Loucy (cell line): ENCODE measurements around the gene RECQL5.

Source experiments
- H2AFZ ChIP-seq: fragments of 200-600 bp; sonication (generic); 2 replicates; pipeline ENCODE4 v1.6.0; 2016; ENCODE audit warnings: antibody characterized with exemption, mild to moderate bottlenecking, low read length, moderate library complexity
- H3F3A ChIP-seq: fragments of 200-600 bp; 2 replicates; pipeline ENCODE4 v1.6.0; 2016; ENCODE audit warnings: antibody characterized with exemption, low read depth, mild to moderate bottlenecking
- H3K27me3 ChIP-seq: fragments of 200-600 bp; sonication (generic); 2 replicates; pipeline ENCODE4 v1.6.1; 2014; ENCODE audit warnings: low read length, mild to moderate bottlenecking; ENCODE audit not compliant: insufficient read depth, poor library complexity, severe bottlenecking
- H3K36me3 ChIP-seq: fragments of 200-600 bp; sonication (generic); 2 replicates; pipeline ENCODE4 v1.6.1; 2016; ENCODE audit warnings: low read length; ENCODE audit not compliant: insufficient read depth
- H3K4me1 ChIP-seq: fragments of 200-600 bp; sonication (generic); 2 replicates; pipeline ENCODE4 v1.5.1; 2014; ENCODE audit warnings: low read length, mild to moderate bottlenecking; ENCODE audit not compliant: insufficient read depth, poor library complexity, severe bottlenecking
- H3K4me2 ChIP-seq: fragments of 200-600 bp; sonication (generic); 2 replicates; pipeline ENCODE4 v1.6.0; 2014; ENCODE audit warnings: antibody characterized with exemption, low read length, low read depth, mild to moderate bottlenecking; ENCODE audit not compliant: poor library complexity, severe bottlenecking
- H3K4me3 ChIP-seq: fragments of 200-600 bp; sonication (generic); 2 replicates; pipeline ENCODE4 v1.5.1; 2014; ENCODE audit warnings: low read length, mild to moderate bottlenecking, mixed read lengths; ENCODE audit not compliant: poor library complexity, severe bottlenecking
- H3K79me2 ChIP-seq: fragments of 200-600 bp; sonication (generic); 2 replicates; pipeline ENCODE4 v1.6.1; 2014; ENCODE audit warnings: low read length; ENCODE audit not compliant: insufficient read depth
- H3K9ac ChIP-seq: fragments of 200-600 bp; sonication (generic); 2 replicates; pipeline ENCODE4 v1.6.0; 2014; ENCODE audit warnings: mild to moderate bottlenecking, low read depth, low read length, moderate library complexity; ENCODE audit not compliant: poor library complexity, severe bottlenecking
- H3K9me2 ChIP-seq: fragments of 200-600 bp; sonication (generic); replicated peaks from 2 replicates; pipeline ENCODE4 v1.6.1; 2016; ENCODE audit warnings: low read depth, low read length, mixed read lengths
- H3K9me3 ChIP-seq: fragments of 200-600 bp; sonication (generic); 2 replicates; pipeline ENCODE4 v1.6.1; 2014; ENCODE audit warnings: mild to moderate bottlenecking, antibody characterized with exemption, low read length, low read depth; ENCODE audit not compliant: insufficient read depth
- H4K20me1 ChIP-seq: fragments of 200-600 bp; sonication (generic); 2 replicates; pipeline ENCODE4 v1.6.0; 2014; ENCODE audit warnings: antibody characterized with exemption, low read length, mild to moderate bottlenecking; ENCODE audit not compliant: insufficient read depth, poor library complexity, severe bottlenecking
- CTCF ChIP-seq: fragments of 200-600 bp; sonication (generic); conservative IDR thresholded peaks from 2 replicates; pipeline ENCODE4 v1.5.1; 2014; ENCODE audit warnings: mild to moderate bottlenecking, antibody characterized with exemption, low read length
- EZH2phosphoT487 ChIP-seq: fragments of 200-600 bp; IDR thresholded peaks from 2 replicates; pipeline ENCODE4 v1.6.1; 2018; ENCODE audit warnings: antibody characterized with exemption, mild to moderate bottlenecking, moderate library complexity, borderline replicate concordance

RECQL5 gene

GRCh38 chr17:75612906-75613626, 53.9 kb downstream of the RECQL5 start:
- H3K36me3 ChIP-seq, result no peaks in the 10 kb centered on the region
- H3K79me2 ChIP-seq, result no peaks in the 10 kb centered on the region
- no peak overlapping the region for H3K4me2 ChIP-seq
- no peaks in the 10 kb centered on the region for H3K9me3 ChIP-seq
- peaks cover 7% of the 10 kb centered on the region for H3K4me1 ChIP-seq
- H3K9me2 ChIP-seq, result no peaks in the 10 kb centered on the region
- H2AFZ ChIP-seq, result no peak overlapping the region
- no peaks in the 10 kb centered on the region for H3K27me3 ChIP-seq
- no peak for TF ChIP-seq EZH2phosphoT487
- TF ChIP-seq CTCF, result no peak
- H4K20me1 ChIP-seq, result no peaks in the 10 kb centered on the region
- H3K9ac ChIP-seq, result no peak overlapping the region
- H3K4me3 ChIP-seq, result no peak overlapping the region
- H3F3A ChIP-seq, result no peaks in the 10 kb centered on the region

GRCh38 chr17:75611851-75612429, 55.0 kb downstream of the RECQL5 start:
- H3K4me2 ChIP-seq, result no peak overlapping the region
- H3K79me2 ChIP-seq, result no peaks in the 10 kb centered on the region
- TF ChIP-seq CTCF (no peak), EZH2phosphoT487 (no peak)
- no peaks in the 10 kb centered on the region for H3K36me3 ChIP-seq
- H3K9me3 ChIP-seq, result no peaks in the 10 kb centered on the region
- H3K4me1 ChIP-seq, result peaks cover 7% of the 10 kb centered on the region
- H3F3A ChIP-seq, result no peaks in the 10 kb centered on the region
- H3K9ac ChIP-seq, result no peak overlapping the region
- no peaks in the 10 kb centered on the region for H4K20me1 ChIP-seq
- no peak overlapping the region for H2AFZ ChIP-seq
- H3K9me2 ChIP-seq, result no peaks in the 10 kb centered on the region
- no peaks in the 10 kb centered on the region for H3K27me3 ChIP-seq
- no peak overlapping the region for H3K4me3 ChIP-seq

GRCh38 chr17:75610103-75610984, 56.6 kb downstream of the RECQL5 start:
- no peak overlapping the region for H3K4me2 ChIP-seq

More at GRCh38 chr17:75610103-75610984, 56.6 kb downstream of the RECQL5 start:
- TF ChIP-seq CTCF (no peak), EZH2phosphoT487 (no peak)
- Histone ChIP-seq H3K9me2 (no peaks in the 10 kb centered on the region), H3F3A (no peaks in the 10 kb centered on the region), H3K4me3 (no peak overlapping the region), H3K27me3 (no peaks in the 10 kb centered on the region), H3K79me2 (no peaks in the 10 kb centered on the region), H3K4me1 (no peaks in the 10 kb centered on the region), H4K20me1 (no peaks in the 10 kb centered on the region), H3K36me3 (no peaks in the 10 kb centered on the region), H3K9me3 (no peaks in the 10 kb centered on the region), H3K9ac (no peak overlapping the region), H2AFZ (no peak overlapping the region)
